ENCODE data around the gene BIN2.

Gene BIN2

GRCh38 chr12:51360315-51360714 lies 36.3 kb upstream of the BIN2 start:
- Histone ChIP-seq H4K20me1 (ENCODE audit: insufficient read depth) (no peaks in the 10 kb centered on the region), H2AFZ (ENCODE audit: low read depth) (no peak overlapping the region), H3K9ac (no peak overlapping the region), H3K4me3 (IDR thresholded peaks at IDR 0.05; ENCODE audit: insufficient read depth, low read depth, low read length) (no peak overlapping the region), H3K4me1 (ENCODE audit: low read depth, poor library complexity, severe bottlenecking) (peaks cover 6% of the 10 kb centered on the region), H3K36me3 (ENCODE audit: insufficient read depth) (no peaks in the 10 kb centered on the region), H3K4me2 (no peak overlapping the region), H3K79me2 (ENCODE audit: insufficient read depth, low read depth) (no peaks in the 10 kb centered on the region), H3K27ac (no peak overlapping the region), H3K27me3 (ENCODE audit: insufficient read depth, low read depth) (no peaks in the 10 kb centered on the region)
- no peak for TF ChIP-seq CTCF (conservative IDR thresholded peaks at IDR 0.05; ENCODE audit: low read depth, low read length)

DNA sequence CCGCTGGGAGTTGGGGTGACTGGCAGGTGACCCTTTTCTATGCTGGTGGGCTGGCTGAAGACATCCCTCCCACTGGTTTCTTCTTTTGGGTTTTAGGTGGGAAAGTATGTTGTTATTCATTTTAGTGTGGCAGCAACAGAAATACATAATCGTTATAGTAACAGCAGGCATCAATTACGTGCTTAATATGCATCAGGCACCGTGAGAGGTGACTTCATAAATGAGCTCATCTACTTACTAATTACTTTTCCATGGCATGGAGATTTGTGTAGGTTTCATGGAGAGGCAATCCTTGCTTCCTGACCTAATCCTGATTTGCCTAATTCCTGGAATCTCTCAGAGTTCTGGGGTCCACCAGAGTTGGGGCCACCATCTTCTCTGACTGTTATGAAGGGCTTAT lies 35.9 kb upstream of the BIN2 start:
- TF ChIP-seq CTCF (conservative IDR thresholded peaks at IDR 0.05; ENCODE audit: low read depth, low read length): no peak
- Histone ChIP-seq H3K9ac (no peak overlapping the region), H3K4me3 (IDR thresholded peaks at IDR 0.05; ENCODE audit: insufficient read depth, low read depth, low read length) (no peak overlapping the region), H3K4me1 (ENCODE audit: low read depth, poor library complexity, severe bottlenecking) (peaks cover 6% of the 10 kb centered on the region), H3K27ac (no peak overlapping the region), H3K79me2 (ENCODE audit: insufficient read depth, low read depth) (no peaks in the 10 kb centered on the region), H3K36me3 (ENCODE audit: insufficient read depth) (no peaks in the 10 kb centered on the region), H3K4me2 (no peak overlapping the region), H2AFZ (ENCODE audit: low read depth) (no peak overlapping the region), H3K27me3 (ENCODE audit: insufficient read depth, low read depth) (no peaks in the 10 kb centered on the region), H4K20me1 (ENCODE audit: insufficient read depth) (no peaks in the 10 kb centered on the region)

- no peaks in the 10 kb centered on the region for H3K27me3 ChIP-seq (ENCODE audit: insufficient read depth, low read depth)
- peaks cover 6% of the 10 kb centered on the region for H3K4me1 ChIP-seq (ENCODE audit: low read depth, poor library complexity, severe bottlenecking)
- H3K36me3 ChIP-seq (ENCODE audit: insufficient read depth): no peaks in the 10 kb centered on the region
- H4K20me1 ChIP-seq (ENCODE audit: insufficient read depth): no peaks in the 10 kb centered on the region
- H2AFZ ChIP-seq (ENCODE audit: low read depth): no peak overlapping the region
- no peaks in the 10 kb centered on the region for H3K79me2 ChIP-seq (ENCODE audit: insufficient read depth, low read depth)
- TF ChIP-seq CTCF (conservative IDR thresholded peaks at IDR 0.05; ENCODE audit: low read depth, low read length): no peak
- no peak overlapping the region for H3K9ac ChIP-seq
- no peak overlapping the region for H3K4me2 ChIP-seq
- H3K27ac ChIP-seq: no peak overlapping the region
- H3K4me3 ChIP-seq (IDR thresholded peaks at IDR 0.05; ENCODE audit: insufficient read depth, low read depth, low read length): no peak overlapping the region
Measured at GRCh38 chr12:51358496-51358895, 34.5 kb upstream of the BIN2 start.

DNA sequence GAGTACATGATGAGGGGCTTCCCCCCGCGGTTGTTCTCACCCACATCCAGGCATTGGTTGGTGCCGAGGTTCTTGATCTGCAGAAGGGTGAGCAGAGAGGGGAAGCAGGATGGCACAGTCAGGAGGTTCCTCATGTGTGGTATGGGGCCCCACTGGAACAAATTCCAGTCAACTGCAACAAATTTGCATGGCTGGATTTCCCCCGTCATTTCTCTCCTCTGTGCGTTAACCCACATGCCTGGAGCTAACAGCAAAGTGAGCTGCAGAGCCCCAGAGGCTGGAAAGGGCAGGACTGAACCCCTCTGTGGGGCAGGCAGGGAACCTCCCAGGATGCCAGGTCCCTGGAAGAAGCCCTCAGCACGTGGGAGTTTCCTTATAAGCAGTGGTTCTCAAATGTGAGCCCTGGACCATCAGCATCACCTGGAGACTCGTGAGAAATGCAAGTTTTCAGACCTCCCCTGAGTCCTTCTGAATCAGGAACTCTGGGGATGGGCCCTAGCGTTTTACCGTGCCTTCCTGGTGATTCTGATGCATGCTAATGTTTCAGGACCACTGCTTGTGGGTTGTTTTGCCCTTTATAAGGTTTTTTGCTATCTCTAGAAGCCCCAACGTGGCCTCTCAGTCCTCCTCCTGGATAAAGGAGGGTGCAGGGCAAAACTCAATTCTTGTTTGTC lies 33.5 kb upstream of the BIN2 start:
- H3K79me2 ChIP-seq (ENCODE audit: insufficient read depth, low read depth): no peaks in the 10 kb centered on the region
- H3K27ac ChIP-seq: no peak overlapping the region
- H3K27me3 ChIP-seq (ENCODE audit: insufficient read depth, low read depth): no peaks in the 10 kb centered on the region
- H3K4me2 ChIP-seq: no peak overlapping the region; the same call in 1 of the 2 replicates
- H3K36me3 ChIP-seq (ENCODE audit: insufficient read depth): no peaks in the 10 kb centered on the region
- no peaks in the 10 kb centered on the region for H4K20me1 ChIP-seq (ENCODE audit: insufficient read depth)
- H3K4me1 ChIP-seq (ENCODE audit: low read depth, poor library complexity, severe bottlenecking): peaks cover 6% of the 10 kb centered on the region
- no peak overlapping the region for H3K9ac ChIP-seq
- no peak overlapping the region for H3K4me3 ChIP-seq (IDR thresholded peaks at IDR 0.05; ENCODE audit: insufficient read depth, low read depth, low read length)
- H2AFZ ChIP-seq (ENCODE audit: low read depth): no peak overlapping the region
- no peak for TF ChIP-seq CTCF (conservative IDR thresholded peaks at IDR 0.05; ENCODE audit: low read depth, low read length)
